ENCODE measurements around the gene FTO. TPM values are rescaled to one million over a fixed set of nuclear protein-coding genes. Genes with fewer than 3 reads are reported as not detected.

The FTO gene
- total RNA-seq, 4 donors from 2014 or later = 125 to 182 (median 164) TPM

DNA sequence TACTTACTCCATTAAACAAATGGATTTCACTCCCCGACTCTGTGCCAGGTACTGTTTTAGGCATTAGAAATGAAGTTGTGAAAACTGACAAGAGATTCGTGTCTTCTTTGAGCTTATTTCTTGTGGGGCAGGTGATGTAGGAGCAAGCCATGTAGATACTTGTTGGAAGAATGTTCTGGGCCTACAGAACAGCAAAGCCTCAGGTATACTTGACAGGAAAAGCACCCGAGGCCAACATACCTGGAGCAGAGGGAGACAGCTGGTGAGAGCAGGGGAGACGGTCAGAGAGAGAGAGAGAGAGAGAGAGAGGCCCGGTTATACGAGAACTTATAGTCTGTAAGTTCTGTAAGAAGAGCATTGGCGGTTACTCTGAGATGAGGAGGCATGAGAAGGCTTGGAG is 110.8 kb downstream of the FTO start:
- no peak overlapping the region for H3K27ac ChIP-seq
- H3K4me1 ChIP-seq = peaks cover 11 to 13% of the 10 kb centered on the region in 2 donors
- WGBS, 2 donors = 94 to 95% methylated on average over 7 of the region's 7 CpGs
- intact Hi-C loops (cut with DNase I) = no loop called here
- H3K4me3 ChIP-seq (replicated peaks in 1 of 3) = no peak overlapping the region
- H3K27me3 ChIP-seq = no peaks in the 10 kb centered on the region
- no peak for DNase-seq
- no peaks in the 10 kb centered on the region for H3K9me3 ChIP-seq
- TF ChIP-seq, protein P1, sequence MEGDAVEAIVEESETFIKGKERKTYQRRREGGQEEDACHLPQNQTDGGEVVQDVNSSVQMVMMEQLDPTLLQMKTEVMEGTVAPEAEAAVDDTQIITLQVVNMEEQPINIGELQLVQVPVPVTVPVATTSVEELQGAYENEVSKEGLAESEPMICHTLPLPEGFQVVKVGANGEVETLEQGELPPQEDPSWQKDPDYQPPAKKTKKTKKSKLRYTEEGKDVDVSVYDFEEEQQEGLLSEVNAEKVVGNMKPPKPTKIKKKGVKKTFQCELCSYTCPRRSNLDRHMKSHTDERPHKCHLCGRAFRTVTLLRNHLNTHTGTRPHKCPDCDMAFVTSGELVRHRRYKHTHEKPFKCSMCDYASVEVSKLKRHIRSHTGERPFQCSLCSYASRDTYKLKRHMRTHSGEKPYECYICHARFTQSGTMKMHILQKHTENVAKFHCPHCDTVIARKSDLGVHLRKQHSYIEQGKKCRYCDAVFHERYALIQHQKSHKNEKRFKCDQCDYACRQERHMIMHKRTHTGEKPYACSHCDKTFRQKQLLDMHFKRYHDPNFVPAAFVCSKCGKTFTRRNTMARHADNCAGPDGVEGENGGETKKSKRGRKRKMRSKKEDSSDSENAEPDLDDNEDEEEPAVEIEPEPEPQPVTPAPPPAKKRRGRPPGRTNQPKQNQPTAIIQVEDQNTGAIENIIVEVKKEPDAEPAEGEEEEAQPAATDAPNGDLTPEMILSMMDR (IDR thresholded peaks at IDR 0.05) = no peak
- TF ChIP-seq POLR2A (IDR thresholded peaks at IDR 0.05) = no peak
- peaks cover 0 to 4% of the 10 kb centered on the region in 2 donors for H3K36me3 ChIP-seq

DNA sequence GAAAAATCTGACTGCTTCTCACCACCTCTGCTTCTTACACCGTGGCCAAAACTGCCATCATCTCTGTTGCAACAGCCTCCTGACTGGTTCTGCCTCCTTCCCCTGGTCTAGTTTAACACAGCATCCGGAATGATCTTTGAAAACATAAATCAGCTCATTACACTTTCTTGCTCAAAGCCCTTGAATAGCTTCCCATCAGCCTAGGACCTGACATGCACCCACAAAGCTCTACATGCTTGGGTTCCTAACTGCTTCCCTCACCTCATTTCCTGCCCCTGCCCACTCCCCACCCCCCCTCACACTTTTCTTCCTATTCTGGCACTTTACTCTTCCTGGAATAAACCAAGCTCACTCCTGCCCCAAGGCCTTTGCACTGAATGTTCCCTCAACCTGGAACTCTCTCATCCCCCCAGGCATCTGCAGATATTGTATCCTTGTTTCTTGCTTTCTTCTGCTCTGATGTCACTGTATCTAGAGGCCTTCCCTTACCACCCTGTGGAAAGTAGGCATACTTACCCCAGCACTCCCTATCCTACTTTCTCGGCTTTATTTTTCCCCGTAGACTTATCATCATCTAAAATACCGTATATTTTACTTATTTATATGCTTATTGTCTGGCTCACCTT is 112.4 kb downstream of the FTO start:
- Histone ChIP-seq H3K27me3 (no peaks in the 10 kb centered on the region), H3K9me3 (no peaks in the 10 kb centered on the region), H3K4me1 (no peaks in the 10 kb centered on the region), H3K4me3 (replicated peaks in 1 of 3) (no peak overlapping the region), H3K27ac (no peak overlapping the region), H3K36me3 (no peaks in the 10 kb centered on the region)
- DNase-seq = no peak
- intact Hi-C loops (cut with DNase I) = no loop called here
- WGBS, 2 donors = 97% methylated on average over 5 of the region's 5 CpGs
- TF ChIP-seq POLR2A (IDR thresholded peaks at IDR 0.05) = no peak
- TF ChIP-seq, protein P1 (IDR thresholded peaks at IDR 0.05) = no peak

DNA sequence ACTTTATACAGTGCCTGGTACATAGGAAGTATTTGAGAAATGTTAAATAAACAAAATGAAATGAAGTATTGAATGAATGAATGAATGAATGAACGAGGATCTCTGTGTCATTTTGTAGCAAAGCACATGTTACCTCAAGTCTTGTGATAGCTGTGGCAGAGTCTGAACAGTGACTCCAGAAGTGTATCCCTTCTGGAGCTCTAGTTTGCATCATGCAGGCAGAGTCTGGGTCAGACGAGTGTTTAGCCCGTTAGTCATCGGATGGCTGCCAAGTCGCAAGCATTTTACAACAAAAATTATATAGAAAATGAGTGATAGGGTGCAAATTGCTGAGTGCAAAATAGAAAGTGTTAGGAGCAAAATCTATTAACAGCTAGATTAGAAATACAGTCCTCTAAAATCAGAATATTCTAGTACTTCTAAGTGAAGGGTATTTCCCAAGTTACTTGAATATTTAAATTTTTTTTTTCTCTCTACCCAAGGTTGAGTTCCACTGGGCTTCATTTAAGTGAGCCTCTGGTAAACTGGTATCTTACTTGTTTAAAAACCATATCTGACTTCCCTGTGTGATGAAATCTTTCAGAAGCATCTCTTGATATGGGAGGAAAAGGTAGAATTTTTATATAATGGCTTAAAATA is 113.3 kb downstream of the FTO start:
- no peak for DNase-seq
- TF ChIP-seq POLR2A (IDR thresholded peaks at IDR 0.05) = no peak
- TF ChIP-seq, protein P1 (IDR thresholded peaks at IDR 0.05) = no peak
- Histone ChIP-seq H3K36me3 (no peaks in the 10 kb centered on the region), H3K27ac (no peak overlapping the region), H3K27me3 (no peaks in the 10 kb centered on the region), H3K4me1 (no peaks in the 10 kb centered on the region), H3K4me3 (replicated peaks in 1 of 3) (no peak overlapping the region), H3K9me3 (no peaks in the 10 kb centered on the region)
- intact Hi-C loops (cut with DNase I) = no loop called here
- 56 to 91% methylated on average over 5 of the region's 5 CpGs for WGBS, 2 donors

DNA sequence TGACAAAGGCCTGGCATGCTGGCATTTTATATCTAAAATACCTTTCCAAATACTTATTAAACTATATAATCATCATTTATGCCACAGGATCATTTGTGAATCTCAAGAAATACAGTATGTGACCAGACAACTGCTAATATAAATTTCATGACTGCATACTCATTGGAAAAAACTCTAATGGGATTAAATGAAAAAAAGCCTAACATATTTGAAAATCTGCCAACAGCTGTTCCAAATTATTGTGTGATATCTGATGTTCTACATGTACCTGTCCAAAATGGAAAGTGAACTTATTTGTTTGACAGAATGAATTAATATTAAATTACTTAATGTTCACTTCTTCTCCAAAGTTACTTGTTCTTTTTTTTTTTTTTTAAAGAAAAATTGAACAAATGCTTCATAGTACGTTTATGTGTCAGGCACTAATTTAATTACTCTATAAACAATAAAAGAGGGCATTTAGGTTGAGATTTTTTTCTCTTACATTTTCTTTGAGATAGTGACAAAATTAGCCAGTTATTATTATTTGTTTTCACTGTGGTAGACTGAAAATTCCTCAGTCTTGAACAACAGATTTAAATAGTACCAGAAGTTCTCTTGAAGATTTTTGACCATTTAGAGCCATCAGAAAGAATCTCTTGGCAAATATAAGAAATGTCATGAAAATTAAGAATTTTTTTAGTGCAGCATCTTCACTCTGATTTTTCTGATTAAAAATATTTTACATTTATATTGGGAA is 114.0 kb downstream of the FTO start:
- WGBS, 2 donors = 83 to 90% methylated on average over 1 of the region's 1 CpG
- DNase-seq = no peak
- H3K27ac ChIP-seq = no peak overlapping the region
- intact Hi-C loops (cut with DNase I) = no loop called here
- H3K4me3 ChIP-seq (replicated peaks in 1 of 3) = no peak overlapping the region
- H3K9me3 ChIP-seq = no peaks in the 10 kb centered on the region
- no peaks in the 10 kb centered on the region for H3K36me3 ChIP-seq
- H3K4me1 ChIP-seq = no peaks in the 10 kb centered on the region
- TF ChIP-seq, protein P1 (IDR thresholded peaks at IDR 0.05) = no peak
- no peak for TF ChIP-seq POLR2A (IDR thresholded peaks at IDR 0.05)
- no peaks in the 10 kb centered on the region for H3K27me3 ChIP-seq

DNA sequence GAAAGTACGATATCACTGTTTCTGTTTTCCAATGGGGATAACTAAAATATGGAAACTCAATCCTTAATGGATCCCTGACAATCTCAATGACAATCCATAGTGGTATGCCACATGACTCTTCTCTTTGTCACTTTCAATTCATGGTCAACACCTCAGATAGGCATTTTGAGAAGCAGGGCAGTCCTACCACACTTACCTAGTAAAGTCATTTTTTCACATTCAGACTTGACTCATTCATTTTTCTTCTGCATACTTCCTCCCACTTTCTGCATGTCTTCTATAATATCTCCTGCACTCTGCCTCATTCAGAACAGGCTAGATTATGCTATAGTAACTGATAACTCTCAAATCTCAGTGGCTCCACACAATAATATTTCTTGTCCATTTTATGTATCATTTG is 117.5 kb downstream of the FTO start:
- TF ChIP-seq POLR2A (IDR thresholded peaks at IDR 0.05) = no peak
- TF ChIP-seq, protein P1 (IDR thresholded peaks at IDR 0.05) = no peak
- 95 to 96% methylated on average over 1 of the region's 1 CpG for WGBS, 2 donors
- no peaks in the 10 kb centered on the region for H3K9me3 ChIP-seq
- H3K4me3 ChIP-seq (replicated peaks in 1 of 3) = no peak overlapping the region
- H3K4me1 ChIP-seq = no peaks in the 10 kb centered on the region
- DNase-seq = no peak
- H3K36me3 ChIP-seq = peaks cover 0 to 7% of the 10 kb centered on the region in 2 donors
- H3K27me3 ChIP-seq = no peaks in the 10 kb centered on the region
- H3K27ac ChIP-seq = no peak overlapping the region
- intact Hi-C loops (cut with DNase I) = no loop called here

Data from thyroid gland (tissue), 4 donors.